ENCODE results near the gene OR10Z1.

OR10Z1 gene

GRCh38 chr1:158604968-158605367, at the start of gene OR10Z1:
OR10Z1 (plus strand) TSS chr1:158605268; CDS start chr1:158606439, 1,171 bp downstream.
- no peak for DNase-seq (ENCODE audit: low read depth)

GRCh38 chr1:158559696-158560095, 45.4 kb upstream of the OR10Z1 start:
- no peak for DNase-seq (ENCODE audit: low read depth)

DNA sequence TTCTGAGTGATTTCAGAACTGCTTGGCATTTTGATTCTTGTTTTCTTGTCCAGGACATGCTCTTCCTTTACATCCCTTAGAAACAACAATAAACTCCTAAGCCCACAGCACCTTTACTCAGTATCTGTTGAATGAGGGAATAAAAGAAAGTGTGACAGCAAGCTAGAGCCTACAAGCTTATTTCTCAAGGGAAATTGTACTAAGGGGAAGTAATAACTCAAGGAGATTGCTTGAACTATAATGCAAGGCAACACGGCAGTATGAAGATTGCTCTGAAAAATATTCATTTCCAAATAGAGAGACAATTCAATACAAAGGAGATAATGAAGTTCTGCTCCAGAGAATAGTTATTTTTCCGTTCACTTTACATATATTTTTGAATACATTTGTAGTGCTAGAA, 41.2 kb upstream of the OR10Z1 start:
- no peak for DNase-seq (ENCODE audit: low read depth)

- no peak for DNase-seq (ENCODE audit: low read depth)
Measured at GRCh38 chr1:158564608-158565007, 40.5 kb upstream of the OR10Z1 start.

GRCh38 chr1:158570480-158570879, 34.6 kb upstream of the OR10Z1 start, which contains the start of gene OR6P1:
OR6P1 (minus strand) TSS chr1:158570580; CDS start chr1:158563604, 6,976 bp downstream.
- DNase-seq (ENCODE audit: low read depth) = no peak

DNA sequence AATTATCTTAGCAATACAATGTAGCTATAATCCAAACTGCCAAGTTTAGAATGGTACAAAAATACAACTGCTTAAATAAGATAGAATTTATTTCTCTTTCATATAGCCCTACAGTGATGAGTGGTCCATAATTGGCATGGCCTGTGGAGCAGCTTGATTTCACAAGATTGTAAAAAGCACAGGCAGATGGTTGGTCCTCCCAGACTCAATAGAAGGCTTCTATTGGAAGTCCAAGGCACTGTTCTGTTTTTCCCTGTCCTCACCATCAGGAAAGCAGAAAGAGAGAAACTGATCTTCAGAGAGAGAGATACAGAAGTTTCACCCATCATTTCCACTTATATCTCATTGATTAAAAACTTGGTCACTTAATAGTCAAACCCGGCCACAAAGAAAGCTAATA, 32.8 kb upstream of the OR10Z1 start:
- no peak for DNase-seq (ENCODE audit: low read depth)

DNA sequence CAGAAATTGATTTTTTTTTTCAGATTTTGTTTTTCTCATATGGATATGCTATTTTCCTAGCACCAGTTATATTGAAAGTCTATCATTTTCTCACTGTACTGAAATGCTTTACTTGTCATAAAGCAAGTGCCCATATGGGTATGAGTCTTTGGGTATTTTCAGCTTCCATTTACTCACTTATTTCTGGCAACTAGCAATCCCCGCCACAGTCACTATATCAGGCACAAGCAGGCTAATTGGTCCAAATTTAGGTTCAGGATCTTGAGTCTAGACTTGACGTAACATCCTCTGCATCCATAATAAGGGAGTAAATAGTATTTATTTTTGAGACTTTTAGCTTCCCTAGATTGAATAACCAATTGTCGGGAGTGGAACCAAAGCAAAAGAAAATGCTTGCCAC, 27.5 kb upstream of the OR10Z1 start:
- no peak for DNase-seq (ENCODE audit: low read depth)

- DNase-seq (ENCODE audit: low read depth) = no peak
Measured at GRCh38 chr1:158579733-158580132, 25.3 kb upstream of the OR10Z1 start, which contains the start of gene OR10X1. OR10X1 (minus strand) TSS chr1:158579899; CDS start chr1:158579899, 0 bp downstream.

DNA sequence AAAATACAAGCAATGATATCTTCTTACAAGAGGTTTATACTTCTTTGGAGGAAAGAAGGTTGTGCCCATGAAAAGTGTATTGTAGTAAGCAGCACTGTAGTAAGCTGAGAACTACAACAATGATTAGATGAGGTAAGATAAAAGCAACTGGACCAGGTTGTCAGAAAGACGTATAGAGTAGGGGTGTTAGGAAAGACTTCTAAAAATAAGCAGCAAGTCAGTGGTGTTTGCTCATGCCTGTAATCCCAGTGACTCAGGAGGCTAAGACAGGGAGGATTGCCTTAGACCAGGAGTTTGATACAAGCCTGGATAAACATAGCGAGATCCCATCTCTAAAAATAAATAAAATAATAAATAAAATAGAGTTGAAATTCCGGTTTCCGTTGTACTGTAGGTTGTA, 21.1 kb upstream of the OR10Z1 start:
- no peak for DNase-seq (ENCODE audit: low read depth)

DNA sequence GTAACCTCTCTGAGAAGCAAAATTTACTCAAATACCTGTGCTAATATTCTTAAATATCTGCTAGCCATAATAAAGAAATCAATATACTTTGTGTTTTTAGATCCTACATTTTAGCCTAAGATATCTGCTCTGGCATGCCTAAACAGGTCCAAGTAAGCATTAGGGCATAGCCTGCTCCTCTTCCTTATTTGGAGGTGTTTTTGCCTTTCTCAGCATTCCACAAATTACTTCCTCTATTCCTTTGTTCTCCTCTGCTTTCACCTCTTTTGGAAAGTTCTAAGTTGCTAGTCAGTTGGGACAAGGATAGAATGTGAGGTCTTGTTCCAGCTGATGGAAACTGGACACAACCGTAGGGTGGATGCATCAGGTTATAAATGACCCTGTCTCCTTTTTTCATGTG, 18.1 kb upstream of the OR10Z1 start:
- DNase-seq (ENCODE audit: low read depth) = no peak

DNA sequence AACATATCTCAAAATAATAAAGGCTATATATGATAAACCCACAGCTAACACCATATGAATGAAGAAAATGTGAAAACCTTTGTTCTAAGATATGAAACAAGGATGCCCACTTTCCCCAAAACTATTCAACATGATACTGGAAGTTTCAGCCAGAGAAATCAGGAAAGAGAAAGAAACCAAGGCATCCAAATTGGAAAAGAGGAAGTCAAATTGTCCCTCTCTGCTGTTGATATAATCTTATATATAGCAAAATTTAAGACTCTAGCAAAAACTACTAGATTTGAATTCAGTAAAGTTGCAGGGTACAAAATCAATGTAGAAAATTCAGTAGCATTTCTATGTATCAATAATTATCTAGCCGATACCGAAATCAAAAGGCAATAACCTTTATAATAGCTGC, 4.3 kb upstream of the OR10Z1 start:
- no peak for DNase-seq (ENCODE audit: low read depth)

- DNase-seq (ENCODE audit: low read depth) = no peak
Measured at GRCh38 chr1:158607296-158607695, 2.2 kb downstream of the OR10Z1 start.

- no peak for DNase-seq (ENCODE audit: low read depth)
Measured at GRCh38 chr1:158611916-158612315, 6.8 kb downstream of the OR10Z1 start.

DNA sequence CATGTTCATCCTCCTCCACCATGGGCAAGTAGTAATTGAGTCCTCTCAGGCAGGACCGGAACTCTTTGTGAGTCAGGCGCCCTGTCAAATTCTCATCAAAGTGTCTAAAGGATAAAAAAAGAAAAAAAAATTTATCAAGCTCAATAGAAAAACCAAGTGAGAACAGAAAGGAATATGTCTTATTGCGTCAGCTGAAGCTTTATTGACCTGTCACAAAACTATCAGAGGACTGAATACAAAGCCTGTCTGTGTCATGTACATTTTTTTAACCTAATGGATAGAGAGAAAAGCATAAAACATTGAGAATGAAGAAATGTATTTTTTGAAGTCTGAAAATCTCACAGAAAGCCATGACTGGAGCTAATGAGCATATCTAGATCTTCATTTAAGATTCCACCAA, 8.7 kb downstream of the OR10Z1 start:
- no peak for DNase-seq (ENCODE audit: low read depth)

DNA sequence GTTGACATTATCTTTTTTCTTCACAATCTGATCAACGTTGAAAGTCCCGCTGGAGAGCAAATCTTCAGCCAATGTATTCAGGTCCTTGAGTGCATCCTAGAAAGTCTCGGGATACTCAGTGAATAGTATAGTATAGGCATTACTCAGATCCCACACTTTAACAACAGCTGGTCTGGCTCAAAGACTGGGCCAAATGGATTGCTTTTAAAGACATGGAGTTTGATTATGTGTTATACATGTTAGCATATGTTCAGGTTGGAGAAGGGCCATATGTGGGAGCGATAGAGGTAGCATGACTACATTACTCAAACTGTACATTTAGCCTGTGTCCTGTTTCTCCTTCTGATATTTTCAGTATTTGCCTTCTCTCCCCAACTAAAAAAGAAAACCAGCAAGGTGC, 33.1 kb downstream of the OR10Z1 start:
- no peak for DNase-seq (ENCODE audit: low read depth)

GRCh38 chr1:158638904-158639303, 33.8 kb downstream of the OR10Z1 start:
- DNase-seq (ENCODE audit: low read depth) = no peak

DNA sequence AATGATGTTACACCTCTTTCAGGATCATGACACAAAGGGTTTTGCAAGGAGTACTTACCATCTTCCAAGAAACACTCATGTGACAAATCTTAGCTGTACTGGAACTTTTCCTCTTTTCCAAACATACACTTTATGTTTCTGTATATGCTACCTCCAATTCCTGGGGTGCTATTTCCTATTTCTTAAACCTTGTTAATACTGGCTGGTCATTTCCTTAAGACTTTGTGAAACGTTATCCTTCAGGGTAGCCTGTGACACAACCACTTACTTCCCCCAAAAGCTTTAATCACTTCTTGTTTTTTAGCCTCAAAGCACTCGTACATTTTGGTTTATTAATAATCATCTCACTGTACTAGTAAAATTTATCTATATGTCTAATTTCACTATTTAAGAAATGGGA, 39.4 kb downstream of the OR10Z1 start:
- no peak for DNase-seq (ENCODE audit: low read depth)

- DNase-seq (ENCODE audit: low read depth) = no peak
Measured at GRCh38 chr1:158646465-158646864, 41.4 kb downstream of the OR10Z1 start.

DNA sequence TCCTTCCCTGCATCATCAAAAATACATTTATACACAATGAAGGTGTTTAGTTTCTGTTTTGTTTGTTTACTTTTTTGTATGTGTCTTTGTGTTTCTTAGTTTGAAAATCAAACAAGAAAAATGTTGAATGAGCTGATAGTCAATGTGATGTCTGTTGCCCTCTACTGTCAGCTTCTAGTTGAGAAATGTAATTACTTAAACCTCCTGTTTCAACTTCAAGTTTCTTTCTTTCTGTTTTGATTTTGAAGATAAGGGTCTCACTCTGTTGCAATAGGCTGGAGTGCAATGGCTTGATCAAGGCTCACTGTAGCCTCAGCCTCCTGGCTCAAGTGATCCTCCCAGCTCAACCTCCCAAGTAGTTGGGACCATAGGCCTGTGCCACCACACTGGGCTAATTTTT, 44.0 kb downstream of the OR10Z1 start:
- DNase-seq (ENCODE audit: low read depth) = no peak

DNA sequence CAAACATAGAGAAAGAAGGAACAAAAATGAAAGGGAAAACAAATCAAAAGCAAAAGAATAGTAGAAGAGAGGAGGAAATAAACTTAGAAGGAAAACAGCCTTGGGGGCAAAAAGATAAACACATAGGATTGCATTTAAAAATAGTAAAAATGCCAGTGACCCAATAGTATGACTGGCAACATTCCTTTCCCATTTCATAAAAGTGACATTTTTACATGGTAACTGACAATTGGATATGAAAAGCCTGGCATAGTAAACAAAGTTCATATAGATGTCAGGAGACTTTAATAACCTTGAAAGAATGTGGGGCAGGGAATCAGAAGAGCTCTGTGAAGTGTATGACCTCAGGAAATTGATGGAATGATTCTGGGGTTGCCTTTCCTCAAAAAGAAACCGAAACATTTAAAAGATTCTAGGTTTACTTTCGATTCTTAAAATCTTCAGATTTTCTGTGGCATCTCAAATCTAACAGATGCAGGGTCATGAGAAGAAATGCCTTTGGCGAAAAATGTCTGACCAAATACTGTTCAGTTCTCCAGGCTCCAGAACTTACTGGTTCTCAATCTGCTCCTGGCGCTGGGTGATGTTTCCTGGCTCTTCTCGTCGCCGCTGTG, 47.8 kb downstream of the OR10Z1 start:
- DNase-seq (ENCODE audit: low read depth) = no peak

DNA sequence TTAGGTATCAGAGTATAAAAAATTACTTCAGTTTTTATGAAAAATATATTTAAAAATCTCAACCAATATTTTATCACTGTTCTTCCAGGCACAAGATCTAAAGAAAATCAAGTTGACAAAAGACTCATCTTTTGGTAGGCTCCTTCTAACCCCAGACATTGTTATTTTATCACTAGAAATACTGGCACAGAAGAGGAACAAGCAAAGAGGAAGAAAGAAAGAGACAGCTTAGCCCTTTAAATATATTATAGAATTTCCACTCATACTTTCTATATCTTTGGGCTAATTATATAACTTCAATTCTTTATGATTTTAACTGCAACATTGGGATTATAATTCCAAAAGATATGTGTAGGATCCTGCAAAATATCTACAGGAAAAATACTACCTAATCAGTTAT, 49.0 kb downstream of the OR10Z1 start:
- no peak for DNase-seq (ENCODE audit: low read depth)

DNA sequence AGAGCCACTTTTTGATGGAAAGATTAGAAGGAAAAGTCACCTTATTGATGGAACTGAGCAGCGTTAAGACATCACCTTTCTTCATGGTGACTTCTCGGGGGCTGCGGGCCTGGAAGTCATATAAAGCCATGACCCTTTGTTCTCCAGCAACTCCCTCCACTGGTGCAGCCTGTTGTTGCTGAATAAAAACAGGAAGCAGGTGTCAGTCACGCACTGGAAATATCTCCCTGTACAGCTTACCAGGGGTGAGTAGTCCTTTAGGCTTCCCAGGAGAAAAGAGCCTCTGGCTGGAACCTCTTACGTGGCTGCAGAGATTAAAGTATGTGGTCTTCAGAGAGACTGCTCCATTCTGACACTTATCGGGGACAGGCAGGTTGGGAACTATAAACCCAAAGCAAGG, 49.5 kb downstream of the OR10Z1 start:
- DNase-seq (ENCODE audit: low read depth) = no peak

Data from HS-27A (cell line).